Left ventricle myocardium inferior (tissue), 1 donor: Measurements from ENCODE around the gene PTH1R. TPM values are rescaled to one million over a fixed set of nuclear protein-coding genes. Genes with fewer than 3 reads are reported as not detected.
A peak's percentile ranks its signal among the peaks of the same experiment; 100 is the strongest.

Experiments used
- DNase-seq: peaks from one replicate; pipeline ENCODE4 v3.0.0-alpha.2; 2020
- H3K27ac ChIP-seq: fragments of 200-600 bp; replicated peaks from 2 replicates; pipeline ENCODE4 v1.8.0; 2021
- H3K27me3 ChIP-seq: fragments of 200-600 bp; 2 replicates; pipeline ENCODE4 v1.8.0; 2021; ENCODE audit warnings: low read depth
- H3K36me3 ChIP-seq: fragments of 200-600 bp; 2 replicates; pipeline ENCODE4 v1.8.0; 2021
- H3K4me1 ChIP-seq: fragments of 200-600 bp; 2 replicates; pipeline ENCODE4 v1.8.0; 2021
- H3K4me3 ChIP-seq: fragments of 200-600 bp; 2 replicates; pipeline ENCODE4 v1.8.0; 2021; ENCODE audit warnings: mild to moderate bottlenecking, moderate library complexity
- H3K9me3 ChIP-seq: fragments of 200-600 bp; replicated peaks from 2 replicates; pipeline ENCODE4 v1.8.0; 2021
- CTCF ChIP-seq: fragments of 200-600 bp; IDR thresholded peaks from 2 replicates; pipeline ENCODE4 v1.8.0; 2021; ENCODE audit warnings: antibody characterized with exemption, mild to moderate bottlenecking, borderline replicate concordance
- intact Hi-C: fragments of 100-400 bp; cut with micrococcal nuclease; formaldehyde crosslinking; loops from one replicate; pipeline ENCODE4 v1.11.0; 2022
- total RNA-seq: library from RNA; stranded (reverse); fragmentation: NEBNext Ultra II Directional; extraction: Animal tissue kit (Norgen Biotek cat#: 25700); gene quantifications from one replicate; pipeline ENCODE4 v1.2.1, GENCODE V29; 2021
- donor health status: DM: no; HTN: yes; CAD: no; lungs with severe emphysema.

PTH1R gene
- total RNA-seq, 1 donor from 2014 or later = 6.4 TPM

GRCh38 chr3:46846624-46847542 lies 30.6 kb upstream of the PTH1R start:
- Histone ChIP-seq H3K27ac (peak overlapping the region; percentile 95), H3K9me3 (peaks cover 19% of the 10 kb centered on the region), H3K4me1 (peaks cover 46% of the 10 kb centered on the region), H3K4me3 (peak overlapping the region; percentile 61), H3K27me3 (no peaks in the 10 kb centered on the region), H3K36me3 (no peaks in the 10 kb centered on the region)
- DNase-seq = no peak
- no peak for TF ChIP-seq CTCF
- intact Hi-C loops = no loop called here

GRCh38 chr3:46847744-46848143 lies 29.8 kb upstream of the PTH1R start:
- peak overlapping the region; percentile 95 for H3K27ac ChIP-seq
- H3K27me3 ChIP-seq = no peaks in the 10 kb centered on the region
- intact Hi-C loops = no loop called here
- H3K9me3 ChIP-seq = peaks cover 11% of the 10 kb centered on the region
- no peak overlapping the region for H3K4me3 ChIP-seq
- H3K36me3 ChIP-seq = no peaks in the 10 kb centered on the region
- DNase-seq = no peak
- TF ChIP-seq CTCF = no peak
- H3K4me1 ChIP-seq = peaks cover 46% of the 10 kb centered on the region

- DNase-seq = peak; percentile 61
- no peaks in the 10 kb centered on the region for H3K27me3 ChIP-seq
- H3K27ac ChIP-seq = peak overlapping the region; percentile 95
- no peak overlapping the region for H3K4me3 ChIP-seq
- H3K9me3 ChIP-seq = peaks cover 4% of the 10 kb centered on the region
- TF ChIP-seq CTCF = peak; percentile 57
- intact Hi-C loops = no loop called here
- H3K4me1 ChIP-seq = peaks cover 46% of the 10 kb centered on the region
- H3K36me3 ChIP-seq = no peaks in the 10 kb centered on the region
Measured at GRCh38 chr3:46848271-46849044, 29.1 kb upstream of the PTH1R start.

- Histone ChIP-seq H3K9me3 (no peaks in the 10 kb centered on the region), H3K4me1 (peaks cover 46% of the 10 kb centered on the region), H3K27me3 (no peaks in the 10 kb centered on the region), H3K27ac (peak overlapping the region; percentile 95), H3K4me3 (no peak overlapping the region), H3K36me3 (no peaks in the 10 kb centered on the region)
- intact Hi-C loops = no loop called here
- no peak for DNase-seq
- TF ChIP-seq CTCF = no peak
Measured at GRCh38 chr3:46849045-46849631, 28.4 kb upstream of the PTH1R start.

GRCh38 chr3:46849686-46850467 lies 27.6 kb upstream of the PTH1R start:
- Histone ChIP-seq H3K27me3 (no peaks in the 10 kb centered on the region), H3K4me1 (peaks cover 46% of the 10 kb centered on the region), H3K4me3 (no peak overlapping the region), H3K9me3 (no peaks in the 10 kb centered on the region), H3K36me3 (no peaks in the 10 kb centered on the region), H3K27ac (peak overlapping the region; percentile 95)
- TF ChIP-seq CTCF = no peak
- no peak for DNase-seq
- intact Hi-C loops = no loop called here
